GM18519 (cell line): ENCODE results near the gene TGFA.

ENCODE experiments used
- ATAC-seq: cut with Tn5 transposase; IDR thresholded peaks from one replicate; pipeline ENCODE4 v1.9.1; 2021; ENCODE audit warnings: mild to moderate bottlenecking, moderate library complexity; ENCODE audit not compliant: unreplicated experiment, low FRiP score

Gene TGFA

DNA sequence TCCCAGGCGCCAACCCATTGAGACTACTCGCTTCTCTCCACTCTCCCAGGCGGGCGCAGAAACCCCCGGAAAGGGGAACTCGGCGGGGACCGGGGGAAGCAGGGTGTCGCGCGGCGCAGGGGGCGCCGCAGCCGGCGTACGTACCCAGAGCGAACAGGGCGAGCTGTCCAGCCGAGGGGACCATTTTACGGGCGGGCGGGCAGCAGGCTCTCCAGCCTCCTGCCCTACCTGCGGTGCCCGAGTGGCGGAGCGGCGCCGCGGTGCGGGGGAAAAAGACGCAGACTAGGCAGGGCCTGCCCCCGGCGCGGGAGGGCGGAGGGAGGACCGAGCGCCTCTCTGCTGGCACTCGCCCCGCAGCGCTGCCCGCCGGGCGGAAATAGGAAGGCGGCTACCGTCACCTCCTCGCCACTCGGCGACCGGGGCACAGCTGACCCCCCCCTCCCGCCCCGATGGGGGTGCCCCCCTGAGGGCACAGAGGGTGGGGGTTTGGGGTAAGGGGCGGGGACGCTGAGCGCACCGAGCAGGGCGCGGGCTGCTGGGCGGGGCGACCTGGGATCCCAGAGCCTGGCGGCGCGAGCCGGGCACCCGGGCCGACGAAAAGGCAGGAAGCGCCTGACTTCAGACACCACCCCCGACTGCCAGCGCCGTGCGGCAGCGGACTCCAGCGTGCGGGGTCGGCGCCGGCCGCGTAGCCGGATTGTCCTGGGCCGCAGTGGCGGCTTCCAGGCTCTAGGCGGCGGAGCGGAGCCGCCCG lies at the start of gene TGFA:
Gene TGFA, minus strand, starts transcription at position 243 of the 754 bp plus-strand sequence. Its CDS starts 59 bp downstream, at position 184.
- ATAC-seq: no peak

DNA sequence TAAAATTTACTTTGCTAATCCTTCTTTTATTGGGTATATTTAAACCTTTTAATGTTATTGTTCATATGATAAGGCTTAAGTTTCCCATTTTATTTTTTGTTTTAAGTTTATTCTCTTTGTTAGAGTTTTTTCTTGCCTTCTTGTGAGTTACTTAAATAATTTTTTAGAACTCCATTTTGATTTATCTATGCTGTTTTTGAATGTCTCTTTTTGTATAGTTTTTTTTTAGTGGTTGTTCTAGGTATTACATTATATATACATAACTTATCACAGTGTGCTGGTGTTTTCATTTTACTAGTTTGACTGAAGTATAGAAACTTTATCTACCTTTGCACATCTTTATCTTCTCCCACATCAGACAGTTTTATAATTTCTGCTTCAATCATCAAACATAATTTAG lies 49.4 kb upstream of the TGFA start:
- no peak for ATAC-seq

DNA sequence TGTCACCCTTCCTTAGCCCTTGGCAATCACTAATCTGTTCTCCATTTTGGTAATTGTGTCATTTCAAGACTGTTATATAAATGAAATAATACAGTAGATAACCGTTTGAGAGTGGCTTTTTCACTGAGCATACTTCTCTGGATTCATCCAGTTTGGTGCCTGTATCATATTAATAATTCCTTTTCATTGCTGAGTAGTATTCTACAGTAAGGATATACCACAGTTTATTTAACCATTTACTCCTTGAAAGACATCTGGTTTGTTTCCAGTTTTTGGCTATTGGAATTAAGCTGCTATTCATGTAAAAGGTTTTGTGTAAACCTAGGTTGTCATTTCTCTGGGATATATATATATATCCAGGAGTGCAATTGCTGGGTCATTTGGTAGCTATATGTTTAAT lies 44.6 kb upstream of the TGFA start:
- no peak for ATAC-seq

DNA sequence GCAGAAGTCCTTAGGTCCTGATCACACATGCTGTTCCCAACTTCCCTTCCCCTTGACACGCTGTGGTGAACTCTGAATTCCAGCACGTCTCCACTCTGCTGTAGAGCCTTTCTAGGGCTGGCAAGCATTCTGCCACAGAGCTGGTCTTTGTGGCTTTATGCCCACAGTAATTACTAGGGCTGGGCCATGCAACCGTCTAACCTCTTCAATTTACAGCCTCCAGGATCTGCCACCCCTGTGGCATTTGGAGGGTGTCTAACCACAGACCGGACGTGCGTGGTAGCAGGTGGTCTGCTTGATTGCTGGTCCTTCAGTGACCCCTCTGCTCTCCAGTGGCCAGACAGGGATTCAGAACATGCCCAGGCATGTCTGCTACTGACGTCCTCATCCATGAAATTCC lies 43.1 kb upstream of the TGFA start:
- no peak for ATAC-seq

DNA sequence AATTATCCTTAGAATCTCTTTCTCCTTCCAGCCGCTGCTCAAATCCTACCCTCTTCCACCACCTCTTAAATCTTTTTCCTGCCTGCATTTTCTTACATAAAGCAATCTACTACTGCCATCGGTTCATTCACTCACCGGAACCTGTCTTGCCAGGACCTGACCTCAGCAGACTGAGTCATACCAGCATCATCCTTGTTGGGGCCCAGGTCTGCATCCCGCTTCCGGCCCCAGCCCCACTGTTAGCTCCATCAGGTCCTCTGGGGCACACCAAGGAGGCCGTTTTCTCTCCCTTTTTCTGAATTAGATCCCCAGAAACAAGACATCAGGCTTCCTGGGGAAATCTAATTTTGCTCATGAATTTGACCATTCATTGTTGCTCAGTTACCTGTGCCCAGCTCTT lies 42.7 kb upstream of the TGFA start:
- ATAC-seq: no peak

DNA sequence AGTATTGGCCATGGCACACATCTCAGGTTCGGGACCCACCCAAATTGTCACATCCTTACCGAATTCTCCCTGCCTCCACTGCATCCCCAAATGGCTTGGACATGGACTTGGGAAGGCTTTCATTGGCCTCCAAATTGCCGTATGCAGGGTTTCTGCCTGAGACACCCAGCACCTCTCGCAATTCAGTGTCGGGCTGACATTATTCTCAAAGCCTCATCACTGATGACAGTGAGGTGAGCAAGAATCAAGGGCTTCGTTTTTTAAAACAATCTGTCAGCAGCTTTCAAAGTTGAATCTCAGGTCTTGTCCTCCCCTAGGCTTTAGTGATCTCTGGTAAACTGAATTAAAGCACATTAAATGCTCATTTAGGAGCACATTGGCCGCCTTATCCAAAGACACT lies 29.5 kb upstream of the TGFA start:
- no peak for ATAC-seq

DNA sequence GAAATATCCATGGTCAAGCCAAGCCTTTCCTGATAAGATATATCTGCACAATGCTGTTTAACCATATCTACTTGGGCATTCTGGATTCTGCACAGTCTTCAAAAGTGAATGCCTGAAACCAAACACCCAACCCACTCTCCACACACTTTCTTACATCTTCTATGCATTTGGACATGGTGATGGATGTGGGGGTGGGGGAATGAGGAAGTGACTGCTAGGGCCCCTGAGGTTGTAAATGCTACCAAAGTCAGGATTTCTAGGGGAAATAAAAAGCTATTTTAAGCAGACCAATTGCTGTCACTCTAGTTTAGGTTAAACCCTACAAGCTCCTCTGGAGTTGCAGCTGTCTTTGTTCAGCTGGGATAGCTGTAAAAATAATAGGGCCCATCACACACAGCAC lies 26.7 kb upstream of the TGFA start:
- ATAC-seq: no peak

DNA sequence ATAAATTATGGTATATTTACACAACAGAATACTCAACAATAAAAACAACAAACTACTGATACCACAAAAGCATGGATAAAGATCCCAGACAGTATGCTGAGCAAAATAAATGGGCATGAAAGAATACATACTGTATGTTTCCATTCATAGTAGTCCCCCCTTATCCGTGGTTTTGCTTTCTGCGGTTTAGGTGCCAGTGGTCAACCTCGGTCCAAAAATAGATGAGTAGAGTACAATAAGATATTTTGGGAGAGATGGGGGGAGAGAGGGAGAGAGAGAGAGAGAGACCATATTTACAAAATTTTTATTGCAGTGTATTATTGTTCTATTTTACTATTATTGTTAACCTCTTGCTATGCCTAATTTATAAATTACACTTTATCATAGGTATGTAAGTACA lies 21.0 kb upstream of the TGFA start:
- ATAC-seq: no peak

DNA sequence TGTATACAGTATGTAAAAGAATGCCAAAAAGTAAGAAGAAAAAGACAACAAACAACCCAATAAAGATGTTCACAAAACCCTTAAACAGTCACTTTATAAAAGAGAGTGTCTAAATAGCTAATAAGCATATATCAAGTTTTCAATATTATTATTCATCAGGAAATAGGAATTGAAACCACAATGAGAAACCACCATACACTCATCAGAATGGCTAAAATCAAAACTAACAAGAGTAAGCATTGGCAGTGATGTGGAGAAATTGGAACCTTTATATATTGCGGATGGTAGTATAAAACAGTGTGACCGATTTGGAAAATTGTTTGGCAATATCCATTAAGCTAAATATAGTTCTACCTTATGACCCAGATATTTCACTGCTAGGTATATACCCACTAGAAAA lies 20.5 kb upstream of the TGFA start:
- no peak for ATAC-seq

DNA sequence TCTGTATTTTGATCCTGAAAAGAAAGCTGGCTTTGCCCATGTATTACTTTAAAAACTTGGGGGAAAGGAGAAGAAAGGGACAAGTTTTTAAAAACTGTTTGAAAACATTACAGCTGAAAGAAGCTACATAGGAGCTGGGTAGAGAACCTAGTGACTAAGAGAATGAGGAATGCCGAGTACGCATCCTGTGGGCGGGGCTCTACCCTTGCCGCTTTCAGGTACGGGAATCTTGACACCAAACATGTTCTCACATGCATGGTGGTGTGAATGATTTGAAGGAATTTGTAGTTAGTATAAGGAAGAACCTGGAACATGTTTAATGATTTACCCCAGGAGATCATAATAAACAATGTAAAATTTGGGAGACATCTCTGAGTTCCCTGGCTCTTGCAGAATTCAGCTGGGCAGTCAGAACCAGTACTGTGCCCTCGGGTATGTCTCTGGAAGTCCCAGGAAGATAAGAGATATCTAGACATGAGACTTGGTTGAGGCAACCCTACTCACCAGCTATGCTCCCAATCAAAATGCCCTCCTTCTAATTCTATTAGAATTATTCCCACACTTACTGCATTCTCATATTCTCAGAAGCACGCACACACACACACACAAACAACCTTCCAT lies 16.5 kb upstream of the TGFA start:
- no peak for ATAC-seq

DNA sequence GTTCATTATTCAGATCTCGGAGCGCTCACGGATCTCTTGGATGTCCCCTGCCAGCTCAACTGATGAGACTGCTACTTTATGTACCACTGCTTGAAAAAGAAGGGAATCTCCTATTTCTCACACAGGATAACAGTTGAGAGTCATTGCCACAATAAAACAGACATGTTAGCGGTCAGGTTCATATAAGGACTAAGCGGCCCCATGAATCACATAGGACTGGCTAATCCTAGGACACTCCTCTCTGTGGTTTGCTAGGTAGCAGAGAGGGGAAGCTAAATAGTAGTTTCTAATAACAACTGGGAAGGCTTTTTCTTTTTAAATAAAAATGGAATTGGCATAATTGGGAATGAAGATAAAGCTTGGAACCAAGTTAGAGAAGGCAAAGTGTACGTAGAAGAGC lies 15.9 kb upstream of the TGFA start:
- no peak for ATAC-seq

DNA sequence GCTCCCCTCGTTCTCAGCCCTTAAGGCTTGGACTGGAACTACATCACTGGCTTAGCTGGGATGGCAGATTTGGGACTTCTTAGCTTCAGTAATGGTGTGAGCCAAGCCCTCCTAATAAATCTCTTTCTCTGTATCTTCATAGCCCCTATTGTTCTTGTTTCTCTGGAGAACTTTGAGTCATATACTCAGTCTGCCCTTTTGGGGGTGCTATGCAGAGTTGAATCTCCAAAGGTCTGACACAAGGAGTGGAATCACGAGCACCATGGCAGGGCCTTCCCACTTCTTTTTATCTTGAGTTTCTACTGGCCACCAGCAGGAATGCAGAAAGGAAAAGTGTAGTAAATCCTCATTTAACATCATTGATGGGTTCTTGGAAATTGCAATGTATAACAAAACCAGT lies 13.3 kb upstream of the TGFA start:
- ATAC-seq: no peak

DNA sequence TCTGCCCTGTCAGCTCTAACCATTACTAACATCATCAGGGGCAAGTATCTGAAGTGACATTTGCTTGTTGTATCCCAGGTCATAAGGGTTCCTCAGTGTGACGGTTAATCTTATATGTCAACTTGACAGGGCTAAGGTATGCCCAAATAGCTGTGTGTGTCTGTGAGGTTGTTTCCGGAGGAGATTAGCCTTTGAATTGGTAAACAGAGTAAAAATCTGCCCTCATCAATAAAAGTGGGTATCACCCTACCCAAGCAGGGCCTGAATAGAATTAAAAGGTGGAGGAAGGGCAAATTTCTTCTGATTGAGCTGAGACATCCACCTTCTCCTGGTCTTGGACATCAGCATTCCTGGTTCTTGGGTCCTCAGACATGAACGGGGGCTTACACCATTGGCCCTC lies 12.8 kb upstream of the TGFA start:
- no peak for ATAC-seq

DNA sequence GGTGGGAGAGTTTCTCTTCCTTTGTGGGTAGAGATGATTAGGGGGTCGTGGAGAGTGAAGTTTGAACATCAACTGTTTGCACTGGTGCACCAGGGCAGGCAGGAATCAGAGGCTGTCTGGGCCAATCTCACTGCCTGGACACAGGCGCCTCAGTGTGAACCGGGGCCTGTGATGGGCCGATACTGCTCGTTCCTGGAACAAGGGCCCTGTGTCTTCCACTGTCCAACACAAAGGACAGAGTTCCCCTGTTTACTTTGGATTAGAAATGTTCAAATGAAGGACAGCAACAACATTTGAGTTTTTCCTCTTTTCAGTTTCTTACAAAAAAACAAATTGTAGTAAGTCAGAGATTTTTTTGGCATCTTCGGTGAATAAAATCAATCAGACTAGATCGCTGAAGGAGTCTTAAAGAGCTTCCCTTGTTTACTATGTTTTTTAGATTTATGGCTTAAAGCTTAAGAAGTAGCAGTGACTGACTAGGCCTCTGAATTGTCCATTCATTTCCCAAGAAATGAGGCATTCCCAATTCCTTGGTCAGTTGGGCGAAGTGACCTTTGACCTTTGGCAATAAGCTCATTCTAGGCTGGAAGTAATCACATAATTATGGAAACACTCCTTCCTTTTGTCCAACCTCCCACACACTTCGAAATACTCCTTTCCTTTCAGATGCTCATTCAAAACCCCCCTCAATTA lies 11.6 kb upstream of the TGFA start:
- no peak for ATAC-seq

DNA sequence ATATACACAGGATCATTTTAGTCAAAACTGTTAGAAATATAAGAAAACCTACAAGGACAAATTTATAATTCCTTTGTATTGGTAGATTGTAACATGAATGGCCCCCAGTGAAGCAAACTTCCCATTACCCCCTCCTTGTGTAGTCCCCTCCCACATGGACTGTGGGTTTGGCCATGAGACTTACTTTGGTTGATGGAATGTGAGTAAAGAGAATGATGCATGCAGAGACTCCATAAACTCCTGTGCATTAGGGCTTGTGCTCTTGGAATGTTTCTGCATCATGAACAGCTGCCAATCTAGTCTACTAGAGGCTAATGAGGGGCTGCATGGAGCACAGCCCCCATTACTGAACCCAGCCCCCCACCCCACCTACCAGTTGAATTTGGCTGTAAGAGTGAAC lies 8.3 kb upstream of the TGFA start:
- no peak for ATAC-seq

DNA sequence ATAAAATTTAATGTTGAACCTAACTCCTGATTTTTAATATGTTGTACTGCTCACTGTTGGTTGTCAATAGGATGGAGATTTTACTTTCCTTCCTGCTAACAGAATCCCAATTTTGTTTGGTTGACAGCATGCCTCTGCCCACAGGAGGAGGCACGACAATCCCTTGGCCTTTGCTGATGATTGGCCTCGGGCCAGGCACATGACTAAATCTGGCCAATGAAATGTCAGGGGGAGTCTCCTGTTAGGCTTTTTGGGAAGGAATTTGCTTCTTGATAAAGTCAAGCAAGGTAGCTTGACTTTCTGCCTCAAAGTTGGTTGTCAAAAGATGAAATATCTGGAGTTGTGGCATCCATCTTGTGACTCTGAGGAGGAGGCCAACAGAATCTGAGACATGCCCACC lies 6.8 kb upstream of the TGFA start:
- no peak for ATAC-seq

DNA sequence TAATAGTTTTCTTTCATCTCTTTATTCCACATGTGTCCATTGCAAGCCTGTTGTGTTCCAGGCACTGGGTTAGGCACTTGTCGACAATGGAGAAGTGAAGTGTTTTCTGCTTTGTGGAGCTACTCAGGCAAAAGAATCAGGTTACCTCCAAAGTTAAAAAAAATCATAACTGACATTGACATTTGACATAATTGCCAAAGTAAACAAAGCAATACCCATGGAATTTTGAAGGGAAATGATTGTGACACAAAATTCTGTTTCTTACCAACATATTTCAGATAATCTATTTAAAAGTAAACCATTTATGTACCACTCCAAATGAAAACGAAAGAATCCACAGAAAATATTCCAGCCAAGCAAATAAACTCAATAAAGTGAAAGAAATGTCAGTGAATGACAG lies 6.4 kb upstream of the TGFA start:
- ATAC-seq: no peak

DNA sequence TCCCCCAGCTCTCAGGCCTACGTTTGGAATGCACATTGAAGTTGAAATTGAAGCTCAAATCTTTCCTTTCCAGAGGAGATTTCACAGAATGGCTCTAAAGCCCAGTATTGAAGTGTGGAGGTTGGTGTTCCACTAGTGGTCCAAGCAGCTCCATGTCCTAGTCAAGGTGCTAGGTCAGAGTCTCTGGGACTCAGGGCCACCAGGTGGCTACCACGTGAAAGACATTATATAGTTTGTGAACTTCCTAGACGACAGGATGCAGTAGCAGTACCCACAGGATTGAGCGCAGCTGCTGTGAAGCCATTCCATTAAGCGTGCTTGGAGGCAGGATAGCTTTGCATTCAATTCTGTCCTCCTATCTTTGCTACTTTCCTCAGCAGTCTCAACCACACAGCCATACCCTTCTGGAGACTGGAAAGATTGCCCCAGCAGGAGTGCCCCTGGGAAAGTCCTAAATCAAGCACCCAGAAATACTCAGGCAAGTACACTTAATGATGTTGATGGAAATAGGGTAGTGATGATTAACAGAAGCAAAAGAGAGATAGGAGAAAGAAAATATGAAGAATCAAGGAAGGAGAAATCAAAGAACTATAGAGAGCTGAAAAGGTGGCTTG lies 4.7 kb upstream of the TGFA start:
- ATAC-seq: no peak

DNA sequence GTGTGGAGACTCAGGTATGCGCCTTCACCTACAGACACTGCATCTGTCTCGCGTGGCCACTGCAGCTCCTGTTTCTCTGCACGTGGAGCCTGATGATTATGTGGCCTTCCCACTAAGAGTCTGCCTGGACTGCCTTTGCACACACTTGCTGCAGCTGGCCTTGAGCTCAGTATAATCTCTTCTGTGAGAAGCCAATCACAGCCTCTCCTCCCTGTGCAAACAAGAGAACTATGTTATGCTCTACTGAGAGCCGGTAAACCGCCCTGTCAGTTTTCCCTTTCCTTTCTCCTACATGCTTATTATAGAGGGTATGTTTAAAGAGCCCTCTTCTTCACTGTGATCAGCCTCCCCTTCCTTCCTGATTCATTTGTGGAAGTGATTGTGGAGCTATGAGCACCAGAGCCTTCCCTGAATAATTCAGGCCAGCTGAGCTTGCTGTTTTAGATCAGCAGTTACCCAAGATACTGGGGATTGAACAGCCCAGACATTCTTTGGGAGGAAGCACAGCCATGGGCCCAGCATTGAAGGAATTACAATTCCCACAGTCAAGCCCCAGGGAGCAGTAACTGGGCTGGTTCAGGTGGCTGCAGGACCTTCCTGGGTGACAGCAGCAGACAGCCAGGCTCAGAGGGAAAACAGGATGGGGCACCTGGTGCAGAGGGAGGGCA lies 3.7 kb upstream of the TGFA start:
- ATAC-seq: no peak

DNA sequence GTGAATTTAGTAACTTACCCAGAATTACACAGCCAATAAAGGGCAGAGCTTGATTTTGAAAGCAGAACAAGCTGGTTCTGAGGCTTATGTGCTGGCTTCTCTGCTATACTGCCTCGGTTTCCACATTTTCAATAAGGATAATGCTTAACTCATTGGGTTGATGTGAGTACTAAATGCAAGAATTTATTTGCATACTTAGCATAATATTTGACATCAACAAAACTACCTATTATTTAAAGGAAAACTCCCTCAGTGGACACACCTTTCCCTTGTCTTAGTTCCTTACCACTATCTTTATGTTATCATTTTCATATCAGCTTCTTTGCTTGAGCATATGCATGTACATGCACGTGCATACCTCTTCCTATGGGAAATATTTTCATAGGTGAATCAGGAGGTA lies 3.0 kb upstream of the TGFA start:
- no peak for ATAC-seq

DNA sequence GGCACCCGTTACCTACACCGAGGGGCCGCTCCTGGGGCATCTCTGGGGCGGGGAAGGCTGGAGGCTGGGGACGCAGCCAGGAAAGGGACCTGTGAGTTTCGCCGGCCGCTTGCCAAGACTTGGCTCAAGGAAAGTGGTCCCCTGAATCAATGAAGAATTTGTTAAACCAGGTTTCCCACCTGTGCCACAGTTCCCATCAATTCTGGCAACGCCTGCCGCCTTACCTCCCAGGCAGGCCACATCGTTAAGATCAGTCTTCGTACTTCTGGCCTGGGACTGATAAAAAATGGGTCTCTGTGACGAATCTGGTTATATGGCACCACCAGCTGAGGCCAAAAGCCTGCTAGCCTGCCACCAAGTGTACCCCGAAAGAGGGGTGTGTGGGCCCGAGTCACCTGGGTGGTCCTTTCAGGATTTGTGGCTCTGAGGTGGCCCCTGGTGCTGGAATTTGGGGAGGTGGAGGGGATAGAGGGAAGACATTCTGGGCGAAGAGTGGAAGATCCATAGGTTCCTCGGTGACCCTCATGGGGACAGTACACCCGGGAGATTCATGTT lies 789 bp upstream of the TGFA start:
- ATAC-seq: no peak
